Duodenal mucosa (tissue), 2 donors: ENCODE results near the gene SLC6A17.

Source experiments
- H3K27ac ChIP-seq: one replicate; pipeline ENCODE4 v1.7.0; 2013; ENCODE audit warnings: low read depth, low read length
- H3K27me3 ChIP-seq, 2 donors: one replicate each; pipeline ENCODE4 v1.7.0; 2013; ENCODE audit warnings: low read length in 2 of 2, control low read depth in 1 of 2; ENCODE audit not compliant: insufficient read depth in 2 of 2, control insufficient read depth in 1 of 2
- H3K36me3 ChIP-seq, 2 donors: one replicate each; pipeline ENCODE4 v1.7.0; 2013; ENCODE audit warnings: low read length in 2 of 2, control low read depth in 1 of 2; ENCODE audit not compliant: insufficient read depth in 2 of 2, control insufficient read depth in 1 of 2
- H3K4me1 ChIP-seq, 2 donors: one replicate each; pipeline ENCODE4 v1.7.0; 2013; ENCODE audit warnings: low read length in 2 of 2, control low read depth in 1 of 2; ENCODE audit not compliant: insufficient read depth in 2 of 2, control insufficient read depth in 1 of 2
- H3K4me3 ChIP-seq, 2 donors: one replicate each; pipeline ENCODE4 v1.7.0; 2013; ENCODE audit warnings: low read length in 2 of 2, low read depth in 1 of 2
- H3K9ac ChIP-seq, 2 donors: one replicate each; pipeline ENCODE4 v1.7.0; 2013; ENCODE audit warnings: low read length in 2 of 2, low read depth in 1 of 2
- H3K9me3 ChIP-seq, 2 donors: one replicate each; pipeline ENCODE4 v1.7.0; 2013; ENCODE audit warnings: low read length in 2 of 2, control low read depth in 1 of 2; ENCODE audit not compliant: control insufficient read depth in 1 of 2

SLC6A17 gene

DNA sequence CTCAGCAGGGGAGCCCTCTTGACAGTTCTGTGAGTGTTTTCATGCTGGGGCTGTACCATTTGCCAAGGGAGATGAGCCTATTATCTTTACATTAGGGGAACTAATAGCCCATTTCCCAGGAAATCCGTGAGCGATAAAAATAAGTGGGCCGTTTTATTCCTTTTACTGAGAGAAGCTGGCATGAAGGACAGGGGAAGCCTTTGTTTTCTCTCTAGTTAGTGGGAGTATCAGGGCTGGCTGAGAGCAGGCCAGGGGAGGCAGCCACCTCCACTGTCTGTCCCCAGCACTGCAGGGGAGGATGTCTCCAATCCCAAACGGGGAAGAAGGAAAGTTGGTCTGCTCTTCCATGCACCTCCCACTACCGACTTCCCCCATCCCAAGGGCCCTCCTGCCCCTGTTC, 35.5 kb upstream of the SLC6A17 start:
- no peaks in the 10 kb centered on the region for H3K9me3 ChIP-seq
- no peaks in the 10 kb centered on the region for H3K36me3 ChIP-seq
- H3K4me1 ChIP-seq = no peaks in the 10 kb centered on the region
- H3K9ac ChIP-seq = no peak overlapping the region
- H3K27me3 ChIP-seq = peaks cover 2 to 7% of the 10 kb centered on the region in 2 donors
- no peak overlapping the region for H3K4me3 ChIP-seq
- no peak overlapping the region for H3K27ac ChIP-seq

- Histone ChIP-seq H3K36me3 (no peaks in the 10 kb centered on the region), H3K4me3 (no peak overlapping the region), H3K9me3 (no peaks in the 10 kb centered on the region), H3K4me1 (no peaks in the 10 kb centered on the region), H3K9ac (no peak overlapping the region), H3K27me3 (peaks cover 2 to 3% of the 10 kb centered on the region in 2 donors), H3K27ac (no peak overlapping the region)
Observed at GRCh38 chr1:110118636-110119396, 31.5 kb upstream of the SLC6A17 start.

GRCh38 chr1:110119843-110120242, 30.5 kb upstream of the SLC6A17 start:
- no peaks in the 10 kb centered on the region for H3K9me3 ChIP-seq
- no peak overlapping the region for H3K9ac ChIP-seq
- H3K36me3 ChIP-seq = no peaks in the 10 kb centered on the region
- no peak overlapping the region for H3K27ac ChIP-seq
- no peak overlapping the region for H3K4me3 ChIP-seq
- H3K4me1 ChIP-seq = no peaks in the 10 kb centered on the region
- peaks cover 3% of the 10 kb centered on the region in 2 donors for H3K27me3 ChIP-seq

GRCh38 chr1:110120960-110121561, 29.2 kb upstream of the SLC6A17 start:
- H3K36me3 ChIP-seq = no peaks in the 10 kb centered on the region
- no peak overlapping the region for H3K9ac ChIP-seq
- no peak overlapping the region for H3K27ac ChIP-seq
- H3K4me1 ChIP-seq = no peaks in the 10 kb centered on the region
- H3K4me3 ChIP-seq = no peak overlapping the region
- H3K27me3 ChIP-seq = peaks cover 0 to 3% of the 10 kb centered on the region in 2 donors
- peaks cover 1 to 2% of the 10 kb centered on the region in 2 donors for H3K9me3 ChIP-seq

DNA sequence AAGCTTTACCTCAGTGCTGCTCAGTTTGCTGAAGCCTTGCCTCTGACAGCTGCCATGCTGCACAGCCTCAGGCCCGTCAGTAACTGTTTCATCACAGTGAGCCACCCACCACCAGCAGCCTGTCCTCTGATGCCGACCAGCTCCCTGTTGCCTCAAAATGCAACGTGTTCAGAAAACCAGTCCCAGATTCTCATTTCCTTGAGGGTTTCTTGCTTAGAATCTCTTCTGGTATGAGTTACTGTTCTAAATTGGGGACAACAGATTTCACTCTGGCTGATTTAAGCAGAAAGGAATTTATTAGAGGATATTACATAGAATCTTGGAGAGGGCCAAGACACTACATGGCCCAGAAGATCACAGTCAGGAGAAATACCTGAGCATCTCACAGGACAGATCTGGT, 27.1 kb upstream of the SLC6A17 start:
- no peaks in the 10 kb centered on the region for H3K36me3 ChIP-seq
- H3K9me3 ChIP-seq = peaks cover 5 to 7% of the 10 kb centered on the region in 2 donors
- H3K4me3 ChIP-seq = no peak overlapping the region
- no peak overlapping the region for H3K9ac ChIP-seq
- no peak overlapping the region for H3K27ac ChIP-seq
- peaks cover 0 to 3% of the 10 kb centered on the region in 2 donors for H3K27me3 ChIP-seq
- H3K4me1 ChIP-seq = no peaks in the 10 kb centered on the region

- H3K9me3 ChIP-seq = peaks cover 5 to 7% of the 10 kb centered on the region in 2 donors
- H3K27me3 ChIP-seq = peaks cover 16 to 20% of the 10 kb centered on the region in 2 donors
- H3K36me3 ChIP-seq = no peaks in the 10 kb centered on the region
- no peak overlapping the region for H3K9ac ChIP-seq
- H3K4me3 ChIP-seq = no peak overlapping the region
- no peaks in the 10 kb centered on the region for H3K4me1 ChIP-seq
- H3K27ac ChIP-seq = no peak overlapping the region
Observed at GRCh38 chr1:110125810-110126209, 24.5 kb upstream of the SLC6A17 start.

DNA sequence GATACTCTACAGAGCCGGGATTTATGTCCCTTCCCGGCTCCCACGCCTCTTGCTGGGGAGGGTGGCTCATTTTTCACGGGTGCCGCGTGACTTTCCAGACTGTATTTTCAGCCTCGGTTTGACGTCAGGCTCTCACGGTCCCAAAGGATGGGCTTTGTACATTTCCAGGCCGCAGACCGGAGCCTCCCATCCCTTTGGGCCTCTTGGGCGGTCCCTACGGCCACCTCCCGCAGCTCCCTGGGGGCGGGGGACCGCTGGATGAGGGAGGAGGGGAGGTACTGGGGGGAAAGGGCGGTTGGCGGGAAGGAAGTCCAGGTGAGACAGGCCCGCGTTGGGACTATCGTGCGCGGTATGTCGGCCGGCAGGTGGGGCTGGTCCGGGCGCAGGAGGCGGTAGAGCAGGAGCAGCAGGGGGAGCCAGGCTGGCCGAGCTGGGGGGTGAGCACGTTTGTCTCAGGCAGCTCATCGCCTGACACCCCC, 20.1 kb upstream of the SLC6A17 start:
- H3K4me3 ChIP-seq = no peak overlapping the region
- peaks cover 22 to 25% of the 10 kb centered on the region in 2 donors for H3K27me3 ChIP-seq
- no peak overlapping the region for H3K9ac ChIP-seq
- no peaks in the 10 kb centered on the region for H3K36me3 ChIP-seq
- no peaks in the 10 kb centered on the region for H3K4me1 ChIP-seq
- peaks cover 5 to 7% of the 10 kb centered on the region in 2 donors for H3K9me3 ChIP-seq
- H3K27ac ChIP-seq = no peak overlapping the region

- no peak overlapping the region for H3K27ac ChIP-seq
- peaks cover 31 to 33% of the 10 kb centered on the region in 2 donors for H3K27me3 ChIP-seq
- H3K36me3 ChIP-seq = no peaks in the 10 kb centered on the region
- no peak overlapping the region for H3K9ac ChIP-seq
- peaks cover 5 to 6% of the 10 kb centered on the region in 2 donors for H3K9me3 ChIP-seq
- H3K4me3 ChIP-seq = no peak overlapping the region
- no peaks in the 10 kb centered on the region for H3K4me1 ChIP-seq
Observed at GRCh38 chr1:110130989-110131388, 19.3 kb upstream of the SLC6A17 start.

GRCh38 chr1:110132682-110133081, 17.6 kb upstream of the SLC6A17 start:
- H3K36me3 ChIP-seq = no peaks in the 10 kb centered on the region
- no peaks in the 10 kb centered on the region for H3K9me3 ChIP-seq
- peaks cover 40 to 47% of the 10 kb centered on the region in 2 donors for H3K27me3 ChIP-seq
- no peak overlapping the region for H3K9ac ChIP-seq
- H3K27ac ChIP-seq = no peak overlapping the region
- no peak overlapping the region for H3K4me3 ChIP-seq
- H3K4me1 ChIP-seq = no peaks in the 10 kb centered on the region

GRCh38 chr1:110133436-110133835, 16.9 kb upstream of the SLC6A17 start:
- peaks cover 39 to 54% of the 10 kb centered on the region in 2 donors for H3K27me3 ChIP-seq
- no peak overlapping the region for H3K27ac ChIP-seq

More at GRCh38 chr1:110133436-110133835, 16.9 kb upstream of the SLC6A17 start:
- Histone ChIP-seq H3K4me3 (no peak overlapping the region), H3K4me1 (no peaks in the 10 kb centered on the region), H3K9ac (no peak overlapping the region), H3K36me3 (no peaks in the 10 kb centered on the region), H3K9me3 (no peaks in the 10 kb centered on the region)
